A673 (cell line): ENCODE results near the gene SPNS3. TPM values are rescaled to one million over a fixed set of nuclear protein-coding genes. Genes with fewer than 3 reads are reported as not detected.

Experiments used
- BruUV-seq: library from RNA; stranded (reverse); fragments of 400-500 nt; replicated peaks from 2 replicates; lab custom pipeline; 2021; lab: Mats Ljungman, UMichigan
- CTCF ChIA-PET: fragments of 300-600 bp; sonication (Branson Sonifier 250); formaldehyde crosslinking; loops from one replicate; lab custom pipeline; 2022; ENCODE audit warnings: antibody characterized with exemption; lab: Charles Lee
- POLR2A ChIA-PET: fragments of 300-600 bp; sonication (Branson Sonifier 250); formaldehyde crosslinking; loops from one replicate; lab custom pipeline; 2022; ENCODE audit warnings: antibody characterized with exemption; ENCODE audit not compliant: low non-redundant PET; lab: Charles Lee
- DNase-seq: peaks from one replicate; pipeline ENCODE4 v3.0.0-alpha.2; 2015; ENCODE audit warnings: low spot score
- H3K27ac ChIP-seq: fragments of 200-600 bp; sonication (generic); 2 replicates; pipeline ENCODE4 v1.5.1; 2016; ENCODE audit warnings: mixed run types, low read depth, mild to moderate bottlenecking, mixed read lengths, antibody characterized with exemption, low read length; ENCODE audit not compliant: poor library complexity, severe bottlenecking
- H3K27me3 ChIP-seq: fragments of 200-600 bp; sonication (generic); replicated peaks from 2 replicates; pipeline ENCODE4 v1.6.1; 2017; ENCODE audit warnings: mixed run types, low read depth, mild to moderate bottlenecking, mixed read lengths, antibody characterized with exemption, low read length; ENCODE audit not compliant: insufficient read depth, poor library complexity
- H3K36me3 ChIP-seq: fragments of 200-600 bp; sonication (generic); 2 replicates; pipeline ENCODE4 v1.6.1; 2016; ENCODE audit warnings: mixed run types, mild to moderate bottlenecking, mixed read lengths, antibody characterized with exemption, low read length; ENCODE audit not compliant: insufficient read depth, poor library complexity, severe bottlenecking
- H3K4me1 ChIP-seq: fragments of 200-600 bp; sonication (generic); 2 replicates; pipeline ENCODE4 v1.6.1; 2017; ENCODE audit warnings: mixed run types, mild to moderate bottlenecking, mixed read lengths, antibody characterized with exemption, low read length; ENCODE audit not compliant: insufficient read depth, poor library complexity, severe bottlenecking
- H3K4me3 ChIP-seq: fragments of 200-600 bp; sonication (generic); 2 replicates; pipeline ENCODE4 v1.5.1; 2016; ENCODE audit warnings: low read depth, mixed run types, mild to moderate bottlenecking, mixed read lengths, low read length; ENCODE audit not compliant: poor library complexity, severe bottlenecking
- H3K9me3 ChIP-seq: fragments of 200-600 bp; sonication (generic); 2 replicates; pipeline ENCODE4 v1.6.1; 2016; ENCODE audit warnings: mixed run types, low read depth, mild to moderate bottlenecking, mixed read lengths, antibody characterized with exemption, low read length; ENCODE audit not compliant: poor library complexity, severe bottlenecking
- EZH2 ChIP-seq: fragments of 200-600 bp; sonication (generic); IDR thresholded peaks from 2 replicates; pipeline ENCODE4 v1.6.1; 2017; ENCODE audit warnings: borderline replicate concordance, low read depth, mild to moderate bottlenecking, mixed read lengths, antibody characterized with exemption, low read length; ENCODE audit not compliant: poor library complexity, severe bottlenecking
- intact Hi-C: fragments of 100-400 bp; cut with micrococcal nuclease; formaldehyde crosslinking; loops from one replicate; pipeline ENCODE4 v1.10.0; 2022; ENCODE audit not compliant: unreplicated experiment
- total RNA-seq: library from RNA; stranded (reverse); gene quantifications from 2 replicates; pipeline ENCODE4 v1.2.3, GENCODE V29; 2021
- TF ChIP-seq, protein P1 (sequence below): fragments of 300-800, 200-600 bp; sonication (generic); conservative IDR thresholded peaks from 2 replicates; pipeline ENCODE4 v1.5.1; 2017; ENCODE audit warnings: low read depth, mild to moderate bottlenecking, antibody characterized with exemption, low read length, moderate library complexity, mixed read lengths

Gene SPNS3
- total RNA-seq, 1 experiment from 2014 or later, result not detected

- intact Hi-C loops, result no loop called here
- no peak for DNase-seq
- no peaks in the 10 kb centered on the region for H3K27me3 ChIP-seq
- H3K27ac ChIP-seq, result no peak overlapping the region
- no TSS peak for BruUV-seq
- peaks cover 4% of the 10 kb centered on the region for H3K4me1 ChIP-seq
- ChIA-PET POLR2A (no interaction called here), CTCF (no interaction called here)
- TF ChIP-seq, protein P1, sequence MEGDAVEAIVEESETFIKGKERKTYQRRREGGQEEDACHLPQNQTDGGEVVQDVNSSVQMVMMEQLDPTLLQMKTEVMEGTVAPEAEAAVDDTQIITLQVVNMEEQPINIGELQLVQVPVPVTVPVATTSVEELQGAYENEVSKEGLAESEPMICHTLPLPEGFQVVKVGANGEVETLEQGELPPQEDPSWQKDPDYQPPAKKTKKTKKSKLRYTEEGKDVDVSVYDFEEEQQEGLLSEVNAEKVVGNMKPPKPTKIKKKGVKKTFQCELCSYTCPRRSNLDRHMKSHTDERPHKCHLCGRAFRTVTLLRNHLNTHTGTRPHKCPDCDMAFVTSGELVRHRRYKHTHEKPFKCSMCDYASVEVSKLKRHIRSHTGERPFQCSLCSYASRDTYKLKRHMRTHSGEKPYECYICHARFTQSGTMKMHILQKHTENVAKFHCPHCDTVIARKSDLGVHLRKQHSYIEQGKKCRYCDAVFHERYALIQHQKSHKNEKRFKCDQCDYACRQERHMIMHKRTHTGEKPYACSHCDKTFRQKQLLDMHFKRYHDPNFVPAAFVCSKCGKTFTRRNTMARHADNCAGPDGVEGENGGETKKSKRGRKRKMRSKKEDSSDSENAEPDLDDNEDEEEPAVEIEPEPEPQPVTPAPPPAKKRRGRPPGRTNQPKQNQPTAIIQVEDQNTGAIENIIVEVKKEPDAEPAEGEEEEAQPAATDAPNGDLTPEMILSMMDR, result no peak
- no peak for TF ChIP-seq EZH2
- no peaks in the 10 kb centered on the region for H3K9me3 ChIP-seq
- no peak overlapping the region for H3K4me3 ChIP-seq
- H3K36me3 ChIP-seq, result no peaks in the 10 kb centered on the region
Observed at GRCh38 chr17:4527134-4527533, 93.4 kb downstream of the SPNS3 start.

GRCh38 chr17:4527566-4528125 is 93.9 kb downstream of the SPNS3 start:
- no TSS peak for BruUV-seq
- intact Hi-C loops, result no loop called here
- no peaks in the 10 kb centered on the region for H3K27me3 ChIP-seq
- H3K36me3 ChIP-seq, result no peaks in the 10 kb centered on the region
- ChIA-PET CTCF (no interaction called here), POLR2A (no interaction called here)
- H3K9me3 ChIP-seq, result no peaks in the 10 kb centered on the region
- no peak for DNase-seq
- H3K4me3 ChIP-seq, result no peak overlapping the region
- no peak overlapping the region for H3K27ac ChIP-seq
- H3K4me1 ChIP-seq, result peaks cover 4% of the 10 kb centered on the region
- TF ChIP-seq EZH2, result no peak
- TF ChIP-seq, protein P1, result no peak

- no TSS peak for BruUV-seq
- H3K4me3 ChIP-seq, result no peak overlapping the region
- H3K9me3 ChIP-seq, result no peaks in the 10 kb centered on the region
- TF ChIP-seq EZH2, result no peak
- TF ChIP-seq, protein P1, result no peak
- H3K27ac ChIP-seq, result no peak overlapping the region
- H3K36me3 ChIP-seq, result no peaks in the 10 kb centered on the region
- peaks cover 4% of the 10 kb centered on the region for H3K4me1 ChIP-seq
- no peak for DNase-seq
- no peaks in the 10 kb centered on the region for H3K27me3 ChIP-seq
- POLR2A ChIA-PET, result no interaction called here
- intact Hi-C loops, result no loop called here
- CTCF ChIA-PET, result no interaction called here
Observed at GRCh38 chr17:4529533-4530152, 95.9 kb downstream of the SPNS3 start.
